GM18505 (cell line): Measurements from ENCODE around the gene DEK.

Experiments used
- ATAC-seq: cut with Tn5 transposase; IDR thresholded peaks from one replicate; pipeline ENCODE4 v1.9.1; 2021; ENCODE audit not compliant: unreplicated experiment
- POLR2A ChIP-seq: IDR thresholded peaks from 4 replicates; pipeline ENCODE4 v1.6.1; 2011; ENCODE audit warnings: borderline replicate concordance; ENCODE audit not compliant: insufficient read depth, insufficient read length; ENCODE audit errors: extremely low read depth

Gene DEK

GRCh38 chr6:18261877-18262276, 2.5 kb downstream of the DEK start:
- ATAC-seq = no peak
- no peak for TF ChIP-seq POLR2A

GRCh38 chr6:18260448-18261106, 3.8 kb downstream of the DEK start:
- no peak for TF ChIP-seq POLR2A
- ATAC-seq = peak; percentile 38

GRCh38 chr6:18259675-18260447, 4.5 kb downstream of the DEK start:
- TF ChIP-seq POLR2A = no peak
- no peak for ATAC-seq

GRCh38 chr6:18254793-18255192, 9.5 kb downstream of the DEK start:
- TF ChIP-seq POLR2A = no peak
- ATAC-seq = no peak

GRCh38 chr6:18253635-18254034, 10.7 kb downstream of the DEK start:
- no peak for ATAC-seq
- TF ChIP-seq POLR2A = no peak

- no peak for ATAC-seq
- TF ChIP-seq POLR2A = no peak
Observed at GRCh38 chr6:18249271-18249670, 15.1 kb downstream of the DEK start.

GRCh38 chr6:18248698-18249097, 15.6 kb downstream of the DEK start:
- no peak for TF ChIP-seq POLR2A
- ATAC-seq = no peak

- no peak for ATAC-seq
- no peak for TF ChIP-seq POLR2A
Observed at GRCh38 chr6:18247002-18247401, 17.3 kb downstream of the DEK start.

- TF ChIP-seq POLR2A = no peak
- ATAC-seq = no peak
Observed at GRCh38 chr6:18246205-18246604, 18.1 kb downstream of the DEK start.

GRCh38 chr6:18245642-18246041, 18.7 kb downstream of the DEK start:
- no peak for ATAC-seq
- no peak for TF ChIP-seq POLR2A

GRCh38 chr6:18245079-18245478, 19.3 kb downstream of the DEK start:
- TF ChIP-seq POLR2A = no peak
- ATAC-seq = no peak

- no peak for TF ChIP-seq POLR2A
Observed at GRCh38 chr6:18244251-18244650, 20.1 kb downstream of the DEK start.

GRCh38 chr6:18243302-18243893, 20.9 kb downstream of the DEK start:
- no peak for ATAC-seq
- TF ChIP-seq POLR2A = no peak

More at GRCh38 chr6:18244251-18244650, 20.1 kb downstream of the DEK start:
- no peak for ATAC-seq
